22Rv1 (cell line): Measurements from ENCODE around the gene SHISA6.
"Not testable (repeated sequence)": the region's sequence is repeated elsewhere in the genome, so short reads cannot be mapped to it uniquely, and the experiment has no call there.

ENCODE experiments used
- H3K27ac ChIP-seq: fragments of 450-650 bp; 2 replicates; pipeline ENCODE4 v1.5.1; 2017
- CTCF ChIP-seq: fragments of 450-650 bp; IDR thresholded peaks from 2 replicates; pipeline ENCODE4 v1.5.1; 2017; ENCODE audit warnings: mild to moderate bottlenecking
- ZFX ChIP-seq: fragments of 450-650 bp; IDR thresholded peaks from 2 replicates; pipeline ENCODE4 v1.6.1; 2017; ENCODE audit warnings: antibody characterized with exemption, borderline replicate concordance

SHISA6 gene

GRCh38 chr17:11292491-11292890 lies 51.5 kb downstream of the SHISA6 start:
- no peak overlapping the region for H3K27ac ChIP-seq
- TF ChIP-seq CTCF = no peak

DNA sequence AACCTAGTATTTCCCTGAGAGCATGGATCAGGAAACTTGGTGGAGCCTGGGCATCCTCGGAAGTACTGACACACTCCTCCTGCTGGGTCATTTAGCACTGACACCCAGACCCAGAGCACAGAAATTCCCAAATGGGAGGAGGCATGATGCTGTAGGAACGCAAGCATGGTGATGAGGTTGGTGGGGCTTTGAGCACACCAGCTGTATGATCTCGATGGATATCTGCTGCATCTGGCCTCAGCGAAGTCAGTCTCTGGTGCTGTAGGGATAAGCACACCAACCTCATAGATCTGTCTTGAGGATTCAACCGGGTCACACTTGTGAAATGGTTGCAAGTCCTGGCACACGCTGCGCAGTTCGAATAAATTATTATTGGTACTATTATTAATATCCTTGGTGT lies 52.5 kb downstream of the SHISA6 start:
- TF ChIP-seq ZFX = no peak
- no peak overlapping the region for H3K27ac ChIP-seq

GRCh38 chr17:11294826-11295225 lies 53.8 kb downstream of the SHISA6 start:
- no peak for TF ChIP-seq CTCF
- TF ChIP-seq ZFX = no peak
- no peak overlapping the region for H3K27ac ChIP-seq

DNA sequence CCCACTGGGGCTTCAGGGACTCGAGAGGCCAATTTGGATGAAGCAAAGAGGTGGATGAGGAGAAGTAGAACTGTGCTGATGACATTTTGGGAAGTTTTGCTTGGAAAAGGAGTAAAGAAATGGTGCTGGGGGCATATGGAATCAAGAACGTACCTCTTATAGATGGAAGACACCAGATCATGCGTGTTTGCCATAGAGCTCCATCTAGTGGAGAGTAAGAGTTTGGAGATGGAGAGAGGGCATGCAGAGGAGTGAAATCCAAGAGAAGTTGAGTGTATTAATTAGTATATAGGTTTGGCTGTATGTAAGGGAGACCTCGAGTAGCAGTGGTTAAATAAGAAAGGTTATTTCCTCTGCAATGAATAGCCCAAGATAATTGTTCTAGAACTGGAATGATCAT lies 56.0 kb downstream of the SHISA6 start:
- no peak overlapping the region for H3K27ac ChIP-seq
- TF ChIP-seq ZFX = no peak
- peak; percentile 76 for TF ChIP-seq CTCF

DNA sequence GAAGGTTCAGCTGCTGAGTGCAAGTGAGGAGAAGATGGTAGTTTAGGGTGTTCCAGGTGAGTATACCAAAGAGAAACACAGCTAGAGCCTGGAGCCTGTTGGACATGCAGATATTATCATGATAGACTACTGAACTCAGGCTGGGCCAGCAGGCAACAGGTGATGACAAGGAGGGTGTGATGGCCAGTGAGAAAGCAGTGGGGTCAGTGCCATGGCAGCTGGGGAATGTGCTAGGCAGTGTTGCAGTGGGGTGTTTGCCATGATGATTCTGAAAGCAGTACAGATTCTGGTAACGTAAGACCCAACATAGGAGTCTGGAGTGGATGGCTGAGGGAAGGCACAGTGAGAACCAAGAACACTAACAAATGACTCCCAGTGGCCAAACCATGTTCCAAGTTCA lies 57.4 kb downstream of the SHISA6 start:
- no peak overlapping the region for H3K27ac ChIP-seq
- no peak for TF ChIP-seq CTCF
- TF ChIP-seq ZFX = no peak

DNA sequence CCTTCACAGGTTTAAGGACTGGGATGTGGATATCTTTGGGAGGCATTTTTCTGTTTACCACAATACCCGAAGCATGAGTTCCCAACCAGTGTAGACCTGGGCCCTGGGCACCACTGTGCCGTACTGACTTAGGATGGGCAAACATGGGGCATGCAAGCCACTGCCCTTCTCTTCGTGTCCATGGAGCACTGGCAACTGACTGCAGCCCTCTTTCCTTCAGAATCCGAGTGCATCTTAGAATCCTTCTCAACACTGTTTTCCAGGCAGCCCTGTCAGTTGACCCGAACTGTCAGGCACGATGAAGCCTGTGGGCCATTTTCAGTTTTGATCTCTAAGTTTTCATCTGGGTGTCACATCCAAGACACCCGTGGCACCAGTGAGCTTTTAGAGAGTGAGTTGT lies 59.2 kb downstream of the SHISA6 start:
- H3K27ac ChIP-seq = no peak overlapping the region
- TF ChIP-seq CTCF = no peak
- TF ChIP-seq ZFX = no peak

DNA sequence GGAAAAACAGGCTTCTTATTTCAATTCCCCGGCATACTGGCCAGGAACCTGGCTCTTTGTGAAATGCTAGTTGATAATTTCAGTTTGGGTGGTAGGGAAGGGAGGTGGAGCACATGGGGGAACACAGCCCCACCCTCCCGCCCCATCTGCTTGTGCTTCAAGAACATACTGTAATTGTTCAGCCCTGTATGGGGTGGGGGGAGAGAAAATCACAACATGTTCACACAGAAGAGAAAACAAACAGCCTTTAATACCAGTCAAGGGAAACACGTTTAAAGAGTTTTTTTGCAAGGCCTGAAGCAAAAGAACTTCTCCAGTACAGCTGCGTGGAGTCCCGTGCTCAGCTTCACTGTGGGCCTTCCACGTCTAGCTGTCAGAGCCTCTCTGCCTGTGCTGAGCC lies 59.7 kb downstream of the SHISA6 start:
- H3K27ac ChIP-seq = no peak overlapping the region
- no peak for TF ChIP-seq ZFX

- not testable (repeated sequence) for H3K27ac ChIP-seq
Observed at GRCh38 chr17:11301874-11302273, 60.9 kb downstream of the SHISA6 start.

- no peak overlapping the region for H3K27ac ChIP-seq
- TF ChIP-seq CTCF = no peak
- no peak for TF ChIP-seq ZFX
Observed at GRCh38 chr17:11302401-11303186, 61.6 kb downstream of the SHISA6 start.
